NCI-H2171 (cell line): ENCODE measurements around the gene GRAMD4.

Experiments
- DNase-seq: peaks from one replicate; lab custom pipeline; 2025; lab: John Stamatoyannopoulos, UW

GRAMD4 gene

GRCh38 chr22:46596819-46597218 is 23.4 kb upstream of the GRAMD4 start:
- DNase-seq, result no peak

- DNase-seq, result no peak
Measured at GRCh38 chr22:46598224-46598623, 22.0 kb upstream of the GRAMD4 start.

GRCh38 chr22:46598737-46599424 is 21.3 kb upstream of the GRAMD4 start:
- no peak for DNase-seq

- no peak for DNase-seq
Measured at GRCh38 chr22:46600273-46600796, 19.9 kb upstream of the GRAMD4 start.

- DNase-seq, result no peak
Measured at GRCh38 chr22:46602025-46602424, 18.2 kb upstream of the GRAMD4 start.

GRCh38 chr22:46604306-46604690 is 15.9 kb upstream of the GRAMD4 start:
- no peak for DNase-seq

- DNase-seq, result no peak
Measured at GRCh38 chr22:46605117-46605516, 15.1 kb upstream of the GRAMD4 start.

- no peak for DNase-seq
Measured at GRCh38 chr22:46606886-46607285, 13.3 kb upstream of the GRAMD4 start.

GRCh38 chr22:46607483-46608114 is 12.6 kb upstream of the GRAMD4 start:
- DNase-seq, result no peak

- no peak for DNase-seq
Measured at GRCh38 chr22:46609175-46609690, 11.0 kb upstream of the GRAMD4 start.

GRCh38 chr22:46609724-46610201 is 10.4 kb upstream of the GRAMD4 start:
- no peak for DNase-seq

- no peak for DNase-seq
Measured at GRCh38 chr22:46610356-46610755, 9.8 kb upstream of the GRAMD4 start.

- no peak for DNase-seq
Measured at GRCh38 chr22:46611189-46611588, 9.0 kb upstream of the GRAMD4 start.

- no peak for DNase-seq
Measured at GRCh38 chr22:46612341-46612903, 7.8 kb upstream of the GRAMD4 start.

- no peak for DNase-seq
Measured at GRCh38 chr22:46612904-46613605, 7.1 kb upstream of the GRAMD4 start.

- DNase-seq, result peak; percentile 61
Measured at GRCh38 chr22:46613606-46614021, 6.6 kb upstream of the GRAMD4 start.

- DNase-seq, result no peak
Measured at GRCh38 chr22:46614025-46614931, 5.9 kb upstream of the GRAMD4 start.

- no peak for DNase-seq
Measured at GRCh38 chr22:46617207-46617985, 2.8 kb upstream of the GRAMD4 start.

GRCh38 chr22:46617986-46618647 is 2.1 kb upstream of the GRAMD4 start:
- DNase-seq, result no peak

GRCh38 chr22:46618667-46619066 is 1.5 kb upstream of the GRAMD4 start:
- no peak for DNase-seq
